Peyer's patch (tissue), 4 donors: ENCODE measurements around the gene PTPN3.
"Not testable (repeated sequence)": the region's sequence is repeated elsewhere in the genome, so short reads cannot be mapped to it uniquely, and the experiment has no call there.

Experiments used
- POLR2A ChIP-seq, 2 donors: fragments of 450-650 bp; IDR thresholded peaks; one replicate each; pipeline ENCODE4 v1.5.1; 2017; ENCODE audit warnings: antibody characterized with exemption in 2 of 2, mild to moderate bottlenecking in 2 of 2, moderate library complexity in 2 of 2
- TF ChIP-seq, protein P1 (sequence below), 6 experiments: fragments of 450-650 bp in 4 of 6; fragments of 200-600 bp in 2 of 6; sonication (generic) in 1 of 6; IDR thresholded peaks; one replicate each; pipeline ENCODE4 v1.5.1; 2017 to 2019; ENCODE audit warnings: antibody characterized with exemption in 6 of 6, mild to moderate bottlenecking in 3 of 6, moderate library complexity in 1 of 6

DNA sequence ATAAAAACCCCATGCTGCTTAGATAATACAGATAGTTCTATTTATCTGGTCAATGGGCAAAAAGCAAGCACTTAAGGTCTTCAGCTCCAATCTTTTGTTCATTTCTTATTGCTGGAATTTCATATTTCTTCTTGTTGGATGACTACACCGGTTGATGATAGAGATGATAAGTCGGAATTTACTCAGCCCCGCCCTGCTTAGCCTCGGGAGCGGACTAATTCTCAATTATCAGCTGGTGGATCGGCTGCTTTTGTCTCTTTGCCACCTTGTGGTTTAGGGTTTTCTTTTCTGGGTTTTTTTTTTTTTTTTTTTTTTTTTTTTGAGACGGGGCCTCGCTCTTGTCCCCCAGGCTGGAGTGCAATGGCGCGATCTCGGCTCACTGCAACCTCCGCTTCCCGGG lies 34.5 kb upstream of the PTPN3 start:
- TF ChIP-seq, protein P1, sequence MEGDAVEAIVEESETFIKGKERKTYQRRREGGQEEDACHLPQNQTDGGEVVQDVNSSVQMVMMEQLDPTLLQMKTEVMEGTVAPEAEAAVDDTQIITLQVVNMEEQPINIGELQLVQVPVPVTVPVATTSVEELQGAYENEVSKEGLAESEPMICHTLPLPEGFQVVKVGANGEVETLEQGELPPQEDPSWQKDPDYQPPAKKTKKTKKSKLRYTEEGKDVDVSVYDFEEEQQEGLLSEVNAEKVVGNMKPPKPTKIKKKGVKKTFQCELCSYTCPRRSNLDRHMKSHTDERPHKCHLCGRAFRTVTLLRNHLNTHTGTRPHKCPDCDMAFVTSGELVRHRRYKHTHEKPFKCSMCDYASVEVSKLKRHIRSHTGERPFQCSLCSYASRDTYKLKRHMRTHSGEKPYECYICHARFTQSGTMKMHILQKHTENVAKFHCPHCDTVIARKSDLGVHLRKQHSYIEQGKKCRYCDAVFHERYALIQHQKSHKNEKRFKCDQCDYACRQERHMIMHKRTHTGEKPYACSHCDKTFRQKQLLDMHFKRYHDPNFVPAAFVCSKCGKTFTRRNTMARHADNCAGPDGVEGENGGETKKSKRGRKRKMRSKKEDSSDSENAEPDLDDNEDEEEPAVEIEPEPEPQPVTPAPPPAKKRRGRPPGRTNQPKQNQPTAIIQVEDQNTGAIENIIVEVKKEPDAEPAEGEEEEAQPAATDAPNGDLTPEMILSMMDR (IDR thresholded peaks at IDR 0.05): not testable (repeated sequence)
- TF ChIP-seq POLR2A (IDR thresholded peaks at IDR 0.05): not testable (repeated sequence)
